Retinal pigment epithelial cell (primary cell): ENCODE data around the gene SLC19A2.
A peak's percentile ranks its signal among the peaks of the same experiment; 100 is the strongest.
"Not testable (repeated sequence)": the region's sequence is repeated elsewhere in the genome, so short reads cannot be mapped to it uniquely, and the experiment has no call there.

Source experiments
- DNase-seq: peaks from one replicate; pipeline ENCODE4 v3.0.0-alpha.2; 2010; ENCODE audit warnings: low read depth
- H3K4me3 ChIP-seq: 2 replicates; pipeline ENCODE4 v1.5.1; 2011; ENCODE audit warnings: mild to moderate bottlenecking, low read length, control low read depth, moderate library complexity
- TF ChIP-seq, protein P1 (sequence below): conservative IDR thresholded peaks from 2 replicates; pipeline ENCODE4 v1.5.1; 2011; ENCODE audit warnings: low read depth, low read length, control low read depth, inconsistent platforms

SLC19A2 gene, protein sequence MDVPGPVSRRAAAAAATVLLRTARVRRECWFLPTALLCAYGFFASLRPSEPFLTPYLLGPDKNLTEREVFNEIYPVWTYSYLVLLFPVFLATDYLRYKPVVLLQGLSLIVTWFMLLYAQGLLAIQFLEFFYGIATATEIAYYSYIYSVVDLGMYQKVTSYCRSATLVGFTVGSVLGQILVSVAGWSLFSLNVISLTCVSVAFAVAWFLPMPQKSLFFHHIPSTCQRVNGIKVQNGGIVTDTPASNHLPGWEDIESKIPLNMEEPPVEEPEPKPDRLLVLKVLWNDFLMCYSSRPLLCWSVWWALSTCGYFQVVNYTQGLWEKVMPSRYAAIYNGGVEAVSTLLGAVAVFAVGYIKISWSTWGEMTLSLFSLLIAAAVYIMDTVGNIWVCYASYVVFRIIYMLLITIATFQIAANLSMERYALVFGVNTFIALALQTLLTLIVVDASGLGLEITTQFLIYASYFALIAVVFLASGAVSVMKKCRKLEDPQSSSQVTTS

DNA sequence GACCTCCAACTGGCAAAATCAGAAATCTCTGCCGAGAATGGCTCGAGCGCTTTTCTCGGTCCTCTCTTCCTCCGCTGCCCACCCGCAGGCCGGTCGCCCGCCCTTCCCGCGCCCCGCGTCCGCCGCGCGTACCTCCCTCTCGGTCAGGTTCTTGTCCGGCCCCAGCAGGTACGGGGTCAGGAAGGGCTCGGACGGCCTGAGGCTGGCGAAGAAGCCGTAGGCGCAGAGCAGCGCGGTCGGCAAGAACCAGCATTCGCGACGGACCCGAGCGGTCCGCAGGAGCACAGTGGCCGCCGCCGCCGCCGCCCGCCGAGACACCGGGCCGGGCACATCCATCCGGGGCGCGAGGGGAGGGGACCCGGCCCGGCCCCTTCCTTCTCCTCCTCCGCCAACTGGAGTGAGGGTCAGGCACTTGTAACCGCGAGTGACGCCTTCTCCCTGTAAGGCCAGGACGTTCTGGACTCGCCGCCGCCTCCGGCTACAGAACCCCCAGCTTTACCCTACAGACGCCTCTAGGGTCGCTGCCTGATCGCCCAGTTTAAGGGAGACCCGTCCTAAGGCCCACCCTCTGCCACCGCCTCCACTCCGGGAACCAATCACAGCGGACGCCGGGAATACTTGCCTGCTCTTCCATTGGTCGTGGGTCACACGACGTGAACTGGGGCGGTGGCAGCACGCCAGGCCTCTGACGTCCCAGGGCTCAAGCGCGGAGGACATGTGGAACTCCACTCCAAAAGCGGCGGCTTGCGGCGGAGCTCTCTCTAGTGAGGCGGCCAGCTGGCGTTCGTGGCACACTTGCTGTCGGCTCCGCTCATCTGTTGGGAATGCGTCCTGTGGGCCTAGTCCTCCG is at the start of gene SLC19A2:
Gene SLC19A2 (minus strand): TSS at position 514 of the 850 bp plus-strand sequence. CDS start 178 bp downstream, at position 336.
- peak; percentile 98 for DNase-seq
- H3K4me3 ChIP-seq = peak within 1 kb of the TSS; percentile 76
- TF ChIP-seq, protein P1, sequence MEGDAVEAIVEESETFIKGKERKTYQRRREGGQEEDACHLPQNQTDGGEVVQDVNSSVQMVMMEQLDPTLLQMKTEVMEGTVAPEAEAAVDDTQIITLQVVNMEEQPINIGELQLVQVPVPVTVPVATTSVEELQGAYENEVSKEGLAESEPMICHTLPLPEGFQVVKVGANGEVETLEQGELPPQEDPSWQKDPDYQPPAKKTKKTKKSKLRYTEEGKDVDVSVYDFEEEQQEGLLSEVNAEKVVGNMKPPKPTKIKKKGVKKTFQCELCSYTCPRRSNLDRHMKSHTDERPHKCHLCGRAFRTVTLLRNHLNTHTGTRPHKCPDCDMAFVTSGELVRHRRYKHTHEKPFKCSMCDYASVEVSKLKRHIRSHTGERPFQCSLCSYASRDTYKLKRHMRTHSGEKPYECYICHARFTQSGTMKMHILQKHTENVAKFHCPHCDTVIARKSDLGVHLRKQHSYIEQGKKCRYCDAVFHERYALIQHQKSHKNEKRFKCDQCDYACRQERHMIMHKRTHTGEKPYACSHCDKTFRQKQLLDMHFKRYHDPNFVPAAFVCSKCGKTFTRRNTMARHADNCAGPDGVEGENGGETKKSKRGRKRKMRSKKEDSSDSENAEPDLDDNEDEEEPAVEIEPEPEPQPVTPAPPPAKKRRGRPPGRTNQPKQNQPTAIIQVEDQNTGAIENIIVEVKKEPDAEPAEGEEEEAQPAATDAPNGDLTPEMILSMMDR = peak; percentile 29

DNA sequence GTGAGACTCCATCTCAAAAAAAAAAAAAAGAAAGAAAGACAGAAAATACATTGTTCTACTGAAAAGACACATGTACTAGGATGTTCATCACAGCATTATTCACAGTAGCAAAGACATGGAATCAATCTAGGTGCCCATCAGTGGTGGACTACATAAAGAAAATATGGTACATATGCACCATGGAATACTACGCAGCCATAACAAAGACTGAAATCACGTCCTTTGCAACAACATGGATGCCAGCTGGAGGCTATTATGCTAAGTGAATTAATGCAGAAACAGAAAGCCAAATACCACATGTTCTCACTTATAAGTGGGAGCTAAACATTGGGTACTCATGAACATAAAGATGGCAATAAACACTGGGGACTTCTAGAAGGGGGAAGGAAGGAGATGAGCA is 48.9 kb upstream of the SLC19A2 start:
- TF ChIP-seq, protein P1 = no peak
- no peak overlapping the region for H3K4me3 ChIP-seq
- DNase-seq = no peak

DNA sequence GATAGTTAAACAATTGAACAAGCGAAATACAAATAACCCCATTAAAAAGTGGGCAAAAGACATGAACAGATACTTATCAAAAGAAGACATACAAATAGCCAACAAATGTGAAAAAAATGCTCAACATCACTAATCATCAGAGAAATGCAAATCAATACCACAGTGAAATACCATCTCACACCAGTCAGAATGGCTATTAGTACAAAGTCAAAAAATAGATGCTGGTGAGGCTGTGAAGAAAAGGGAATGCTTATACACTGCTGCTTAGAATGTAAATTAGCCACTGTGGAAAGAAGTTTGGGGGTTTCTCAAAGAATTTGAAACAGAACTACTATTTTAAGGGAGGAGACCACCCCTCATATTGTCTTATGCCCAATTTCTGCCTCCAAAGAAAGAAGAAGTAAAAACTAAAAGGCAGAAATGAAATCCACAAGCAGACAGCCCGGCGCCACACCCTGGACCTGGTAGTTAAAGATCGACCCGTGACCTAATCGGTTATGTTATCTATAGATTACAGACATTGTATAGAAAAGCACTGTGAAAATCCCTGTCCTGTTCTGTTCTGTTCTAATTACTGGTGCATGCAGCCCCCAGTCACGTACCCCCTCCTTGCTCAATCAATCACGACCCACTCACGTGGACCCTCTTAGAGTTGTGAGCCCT is 47.9 kb upstream of the SLC19A2 start:
- DNase-seq, H3K4me3 ChIP-seq: not testable (repeated sequence)

DNA sequence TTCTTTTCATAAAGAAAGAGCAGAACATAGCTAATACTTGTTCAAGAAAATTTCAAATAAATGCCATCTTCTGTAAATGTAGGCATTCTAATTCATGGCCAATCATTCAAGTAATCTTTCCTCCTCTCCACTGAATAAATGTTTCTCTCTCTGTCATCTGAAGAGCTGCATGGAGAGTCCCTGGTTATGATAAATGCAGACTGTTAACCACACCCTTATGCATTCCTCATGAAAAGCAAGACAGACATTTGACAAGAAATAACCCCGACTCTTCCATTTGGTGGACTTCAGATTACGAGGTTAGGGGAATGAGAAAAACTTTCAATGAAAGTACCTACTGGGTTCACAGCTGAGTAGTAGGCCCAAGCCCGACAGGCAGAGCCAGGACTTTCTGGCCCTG is 44.7 kb upstream of the SLC19A2 start:
- TF ChIP-seq, protein P1 = no peak

DNA sequence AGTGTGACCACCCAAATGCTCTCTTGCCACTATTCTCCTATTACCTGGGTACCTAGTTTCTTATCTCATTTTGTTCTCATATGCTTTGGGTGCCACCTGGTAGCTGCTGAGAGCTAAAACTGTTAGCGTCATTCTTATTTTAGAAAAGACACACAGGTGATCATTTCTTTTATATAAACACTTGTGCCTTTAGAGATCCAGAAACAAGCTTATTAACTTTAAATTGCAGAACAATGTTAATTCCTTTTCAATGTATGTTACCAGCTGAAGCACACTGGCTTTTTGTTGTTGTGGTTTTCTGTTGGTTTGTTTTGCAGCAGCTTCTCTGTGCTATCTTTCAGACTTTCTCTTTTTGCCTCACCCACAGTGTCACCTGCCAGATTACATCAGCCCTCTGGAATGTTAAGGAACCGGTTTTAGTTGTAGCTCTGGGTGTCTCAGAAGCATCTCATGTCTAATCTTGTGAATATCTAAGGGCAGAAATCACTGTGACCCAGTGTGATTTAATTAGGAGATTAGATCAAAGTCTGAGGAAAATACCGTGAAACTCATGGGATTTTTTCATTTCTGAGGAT is 43.4 kb upstream of the SLC19A2 start:
- TF ChIP-seq, protein P1 = no peak
- DNase-seq = peak; percentile 52
- H3K4me3 ChIP-seq = no peak overlapping the region

More for the DNA sequence above, 44.7 kb upstream of the SLC19A2 start:
- DNase-seq = no peak
- H3K4me3 ChIP-seq = no peak overlapping the region

DNA sequence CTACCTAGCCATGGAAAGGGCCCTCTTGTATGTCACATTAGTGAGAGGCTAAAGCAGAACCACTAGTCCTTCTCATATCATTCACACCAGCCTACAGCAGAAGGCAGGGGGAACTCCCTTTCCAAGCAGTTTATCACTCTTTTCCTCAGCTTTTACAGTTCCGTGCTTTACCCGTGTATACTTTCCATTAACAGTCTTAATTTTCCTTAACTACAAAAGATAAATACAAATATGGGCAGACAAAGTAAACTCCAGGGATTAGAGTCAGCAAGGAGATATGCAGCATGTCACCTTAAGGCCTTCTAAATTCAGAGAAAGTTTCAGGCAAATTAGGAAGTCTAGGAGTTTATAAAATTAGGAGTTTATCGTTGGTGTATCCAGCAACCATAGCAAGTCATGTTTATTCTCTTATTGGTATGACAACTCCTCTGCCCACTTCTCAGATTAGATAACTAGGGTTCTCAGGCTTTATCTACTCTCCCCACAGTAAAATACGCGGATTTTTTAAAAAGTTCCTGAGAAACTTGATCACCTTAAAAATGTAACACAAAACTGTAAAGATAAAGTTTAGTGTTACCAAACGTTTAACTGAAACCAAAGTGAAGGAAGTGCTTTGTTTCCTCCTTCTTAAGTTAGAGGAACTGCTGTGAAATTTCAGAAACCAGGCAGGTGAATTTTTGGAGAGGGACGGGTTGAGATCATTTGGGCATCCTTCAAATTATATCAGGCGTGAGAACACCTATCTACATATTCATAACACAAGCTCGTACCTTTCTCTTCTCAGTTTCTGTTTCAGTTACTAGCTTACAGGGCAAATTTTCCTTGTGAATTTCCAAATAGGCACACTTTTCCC is 42.7 kb upstream of the SLC19A2 start:
- no peak for DNase-seq

More for the DNA sequence above, 42.7 kb upstream of the SLC19A2 start:
- TF ChIP-seq, protein P1 = no peak
- H3K4me3 ChIP-seq = no peak overlapping the region
